ENCODE data around the gene ATAD2B. TPM values are rescaled to one million over a fixed set of nuclear protein-coding genes. Genes with fewer than 3 reads are reported as not detected.

ATAD2B gene
- total RNA-seq, 1 experiment from 2014 or later: 28.5 TPM

- CTCF ChIA-PET: no interaction called here
Observed at GRCh38 chr2:23762141-23762540, 164.8 kb downstream of the ATAD2B start.

GRCh38 chr2:23761638-23762037 lies 165.3 kb downstream of the ATAD2B start:
- Histone ChIP-seq H3K27me3 (replicated peaks; ENCODE audit: insufficient read depth, low read depth, low read length, poor library complexity) (no peaks in the 10 kb centered on the region), H3K4me3 (ENCODE audit: low read depth, low read length, poor library complexity, severe bottlenecking) (no peak overlapping the region), H3K9me3 (ENCODE audit: low read depth, low read length, poor library complexity, severe bottlenecking) (no peaks in the 10 kb centered on the region), H3K36me3 (ENCODE audit: insufficient read depth, low read length, poor library complexity, severe bottlenecking) (no peaks in the 10 kb centered on the region), H3K4me1 (ENCODE audit: insufficient read depth, low read length, poor library complexity, severe bottlenecking) (peaks cover 46% of the 10 kb centered on the region), H3K27ac (ENCODE audit: low read depth, low read length, poor library complexity, severe bottlenecking) (peak overlapping the region; percentile 29)
- ChIA-PET CTCF (no interaction called here), POLR2A (ENCODE audit: low non-redundant PET) (no interaction called here)
- no peak for TF ChIP-seq CTCF (conservative IDR thresholded peaks at IDR 0.05; ENCODE audit: low read depth, low read length)
- no peak for TF ChIP-seq EZH2 (IDR thresholded peaks at IDR 0.05; ENCODE audit: borderline replicate concordance, low read depth, low read length, poor library complexity, severe bottlenecking)
- intact Hi-C loops (cut with micrococcal nuclease; ENCODE audit: unreplicated experiment): loop anchor here (2.0 to 10.0 kb wide), 2 partner anchors 563 to 1407 kb away; no protein-coding TSS in a partner anchor
- peak; percentile 31 for DNase-seq (ENCODE audit: low spot score)
- BruUV-seq (replicated peaks): no TSS peak

More at GRCh38 chr2:23762141-23762540, 164.8 kb downstream of the ATAD2B start:
- Histone ChIP-seq H3K4me1 (ENCODE audit: insufficient read depth, low read length, poor library complexity, severe bottlenecking) (peaks cover 41% of the 10 kb centered on the region), H3K27me3 (replicated peaks; ENCODE audit: insufficient read depth, low read depth, low read length, poor library complexity) (no peaks in the 10 kb centered on the region), H3K36me3 (ENCODE audit: insufficient read depth, low read length, poor library complexity, severe bottlenecking) (no peaks in the 10 kb centered on the region), H3K9me3 (ENCODE audit: low read depth, low read length, poor library complexity, severe bottlenecking) (no peaks in the 10 kb centered on the region), H3K4me3 (ENCODE audit: low read depth, low read length, poor library complexity, severe bottlenecking) (no peak overlapping the region), H3K27ac (ENCODE audit: low read depth, low read length, poor library complexity, severe bottlenecking) (peak overlapping the region; percentile 29)
- POLR2A ChIA-PET (ENCODE audit: low non-redundant PET): no interaction called here
- intact Hi-C loops (cut with micrococcal nuclease; ENCODE audit: unreplicated experiment): loop anchor here (10.0 kb wide), 1 partner anchor 1407 kb away; no protein-coding TSS in a partner anchor
- BruUV-seq (replicated peaks): no TSS peak
- DNase-seq (ENCODE audit: low spot score): no peak
- TF ChIP-seq CTCF (conservative IDR thresholded peaks at IDR 0.05; ENCODE audit: low read depth, low read length) (no peak), EZH2 (IDR thresholded peaks at IDR 0.05; ENCODE audit: borderline replicate concordance, low read depth, low read length, poor library complexity, severe bottlenecking) (no peak)

- TF ChIP-seq EZH2 (IDR thresholded peaks at IDR 0.05; ENCODE audit: borderline replicate concordance, low read depth, low read length, poor library complexity, severe bottlenecking) (no peak), CTCF (conservative IDR thresholded peaks at IDR 0.05; ENCODE audit: low read depth, low read length) (peak; percentile 64)
- H3K27ac ChIP-seq (ENCODE audit: low read depth, low read length, poor library complexity, severe bottlenecking): peak overlapping the region; percentile 29
- H3K9me3 ChIP-seq (ENCODE audit: low read depth, low read length, poor library complexity, severe bottlenecking): no peaks in the 10 kb centered on the region
- ChIA-PET POLR2A (ENCODE audit: low non-redundant PET) (no interaction called here), CTCF (no interaction called here)
- H3K4me1 ChIP-seq (ENCODE audit: insufficient read depth, low read length, poor library complexity, severe bottlenecking): peaks cover 55% of the 10 kb centered on the region
- H3K27me3 ChIP-seq (replicated peaks; ENCODE audit: insufficient read depth, low read depth, low read length, poor library complexity): no peaks in the 10 kb centered on the region
- BruUV-seq (replicated peaks): no TSS peak
- no peaks in the 10 kb centered on the region for H3K36me3 ChIP-seq (ENCODE audit: insufficient read depth, low read length, poor library complexity, severe bottlenecking)
- intact Hi-C loops (cut with micrococcal nuclease; ENCODE audit: unreplicated experiment): loop anchor here (2.0 to 10.0 kb wide), 2 partner anchors 562 to 1406 kb away; no protein-coding TSS in a partner anchor
- H3K4me3 ChIP-seq (ENCODE audit: low read depth, low read length, poor library complexity, severe bottlenecking): no peak overlapping the region
- peak; percentile 72 for DNase-seq (ENCODE audit: low spot score)
Observed at GRCh38 chr2:23760736-23761135, 166.2 kb downstream of the ATAD2B start.

All from A673 (cell line).